NCI-H2196 (cell line): ENCODE results near the gene COL8A1.
"Not testable (repeated sequence)": the region's sequence is repeated elsewhere in the genome, so short reads cannot be mapped to it uniquely, and the experiment has no call there.

Experiments used
- DNase-seq: peaks from one replicate; lab custom pipeline; 2025; ENCODE audit not compliant: unreplicated experiment; lab: John Stamatoyannopoulos, UW

COL8A1 gene

GRCh38 chr3:99638167-99638948, at the start of gene COL8A1:
TSS of gene COL8A1 (plus strand) at chr3:99638594. CDS start at chr3:99790683, 152,089 bp downstream.
- DNase-seq: no peak

GRCh38 chr3:99589168-99589567, 49.2 kb upstream of the COL8A1 start:
- DNase-seq: not testable (repeated sequence)

DNA sequence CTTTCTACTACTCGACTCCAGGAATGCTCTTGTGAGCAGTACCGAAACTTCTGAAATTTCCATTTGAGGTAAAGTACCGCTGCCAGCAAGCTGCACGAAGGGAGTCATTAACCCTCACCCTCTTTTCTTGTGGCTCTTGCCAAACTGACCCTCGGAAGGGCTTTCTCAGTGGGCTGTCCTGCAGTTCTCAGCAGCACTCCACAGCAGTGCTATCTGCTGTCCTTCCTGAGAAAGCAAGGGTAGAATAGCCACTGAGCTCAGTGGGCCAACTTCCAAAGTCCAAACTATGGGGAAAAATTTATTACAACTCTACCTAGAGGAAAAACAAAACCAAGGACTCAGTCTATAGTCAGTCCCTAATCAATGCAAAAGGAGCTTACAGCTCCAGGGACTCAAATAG, 38.5 kb upstream of the COL8A1 start:
- DNase-seq: no peak

DNA sequence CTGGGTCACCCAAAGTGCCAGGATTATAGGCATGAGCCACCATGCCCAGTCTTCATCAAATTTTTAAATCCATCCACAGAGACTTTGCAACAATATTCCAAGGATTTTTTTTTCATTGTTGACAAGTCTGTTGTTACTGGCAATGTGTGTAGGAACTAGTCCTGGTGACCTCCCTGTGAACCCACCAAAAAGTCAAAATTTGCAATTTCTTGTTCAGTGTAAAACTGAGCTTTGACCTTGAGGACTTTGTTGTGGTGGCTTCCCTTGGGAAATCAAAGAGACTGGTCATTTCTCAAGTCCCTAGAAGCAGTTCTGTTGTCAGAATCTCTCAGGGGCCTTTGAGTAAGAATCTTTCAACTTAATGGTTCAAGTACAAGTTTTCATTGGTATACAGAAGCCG, 36.9 kb upstream of the COL8A1 start:
- DNase-seq: no peak

GRCh38 chr3:99602183-99602582, 36.2 kb upstream of the COL8A1 start:
- no peak for DNase-seq

GRCh38 chr3:99607151-99607550, 31.2 kb upstream of the COL8A1 start:
- no peak for DNase-seq

GRCh38 chr3:99614768-99615167, 23.6 kb upstream of the COL8A1 start:
- no peak for DNase-seq

DNA sequence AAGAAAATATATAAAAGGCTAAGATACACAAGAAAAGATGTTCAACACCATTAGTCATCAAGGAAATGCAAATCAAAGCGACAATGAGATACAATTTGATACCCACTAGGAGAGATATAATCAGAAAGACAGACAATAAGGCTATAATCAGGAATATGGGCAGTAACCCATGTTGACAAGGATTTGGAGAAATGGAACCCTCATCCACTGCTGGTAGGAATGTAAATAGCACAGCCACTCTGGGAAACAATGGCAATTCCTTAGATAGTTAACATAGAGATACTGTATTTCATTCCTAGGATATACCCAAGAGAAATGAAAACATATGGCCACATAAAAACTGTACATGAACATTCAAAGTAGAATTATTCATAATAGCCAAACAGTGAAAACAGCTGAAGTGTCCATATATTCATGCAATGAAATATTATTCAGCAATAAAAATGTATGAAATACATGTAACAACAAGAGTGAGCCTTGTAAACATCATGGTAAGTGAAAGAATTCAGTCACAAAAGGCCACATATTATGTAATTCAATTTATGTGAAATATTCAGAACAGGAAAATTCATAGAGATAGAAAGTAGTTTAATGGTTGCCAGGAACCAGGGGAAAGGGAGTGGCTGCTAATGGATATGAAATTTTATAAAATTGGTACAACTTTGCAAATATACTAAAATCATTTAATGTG, 18.2 kb upstream of the COL8A1 start:
- DNase-seq: no peak

DNA sequence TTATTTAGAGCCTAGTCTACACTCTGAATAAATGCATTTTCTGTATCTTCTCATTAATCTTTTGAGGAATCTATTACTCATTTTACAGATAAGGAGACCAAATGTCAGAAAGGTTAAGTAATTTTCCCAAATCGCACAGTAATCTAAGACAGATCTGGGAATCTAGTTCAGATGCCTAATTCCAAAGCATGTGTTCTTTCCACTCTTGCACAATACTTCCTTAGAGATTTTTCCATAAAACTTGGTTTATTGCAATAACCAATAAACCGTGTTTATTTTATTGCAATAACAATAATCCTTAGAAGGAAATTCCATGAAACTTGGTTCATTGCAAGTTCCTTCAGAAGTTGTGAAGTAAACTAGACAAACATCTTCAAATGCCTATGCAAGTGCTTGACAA, 17.4 kb upstream of the COL8A1 start:
- DNase-seq: no peak

- no peak for DNase-seq
Observed at GRCh38 chr3:99624496-99625236, 13.7 kb upstream of the COL8A1 start.

DNA sequence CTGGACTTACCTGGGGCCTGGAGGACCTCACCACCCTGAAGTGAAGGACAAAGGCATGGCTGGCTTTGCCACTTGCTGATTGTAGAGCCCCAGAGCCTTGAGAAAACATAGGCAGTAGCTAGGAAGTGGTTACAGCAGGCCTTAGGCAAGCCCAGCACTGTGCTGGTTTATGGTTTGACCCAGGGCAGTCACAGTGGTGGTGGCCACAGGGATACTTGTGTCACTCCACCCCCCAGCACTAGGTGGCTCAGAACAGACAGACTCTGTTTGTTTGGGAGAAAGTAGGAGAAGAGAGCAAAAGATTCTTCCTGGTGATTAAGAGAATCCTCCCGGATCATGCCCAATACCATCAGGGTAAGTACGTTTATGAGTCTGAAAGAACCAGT, 13.2 kb upstream of the COL8A1 start:
- no peak for DNase-seq

DNA sequence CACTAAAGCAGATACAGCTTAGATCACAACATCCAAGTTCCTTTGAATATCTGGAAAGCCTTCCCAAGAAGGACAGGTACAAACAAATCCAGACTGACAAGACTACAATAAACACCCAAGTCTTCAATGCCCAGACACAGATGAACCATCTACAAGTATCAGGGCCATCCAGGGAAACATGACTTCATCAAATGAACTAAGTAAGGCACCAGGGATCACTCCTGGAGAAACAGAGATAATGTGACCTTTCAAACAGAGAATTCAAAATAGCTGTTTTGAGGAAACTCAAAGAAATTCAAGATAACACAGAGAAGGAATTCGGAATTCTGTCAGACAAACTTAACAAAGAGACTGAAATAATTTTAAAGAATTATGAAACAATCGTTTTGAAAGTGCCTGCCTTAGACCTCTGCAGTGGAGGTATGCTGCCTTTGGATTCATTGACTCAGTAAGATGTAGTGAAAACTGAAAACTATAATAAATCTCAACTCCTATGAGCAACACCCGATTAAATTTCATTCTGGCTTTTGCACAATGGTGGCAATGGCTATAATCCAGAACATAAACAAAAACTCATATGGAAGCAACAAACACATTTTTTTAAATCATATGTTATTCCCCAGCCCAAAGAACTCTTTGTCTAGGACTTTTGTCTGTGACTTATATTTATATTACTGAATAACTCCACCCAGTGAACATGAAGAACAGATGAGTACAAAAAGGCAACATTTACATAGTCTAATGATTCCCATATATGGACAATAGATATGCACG, 12.6 kb upstream of the COL8A1 start:
- no peak for DNase-seq

DNA sequence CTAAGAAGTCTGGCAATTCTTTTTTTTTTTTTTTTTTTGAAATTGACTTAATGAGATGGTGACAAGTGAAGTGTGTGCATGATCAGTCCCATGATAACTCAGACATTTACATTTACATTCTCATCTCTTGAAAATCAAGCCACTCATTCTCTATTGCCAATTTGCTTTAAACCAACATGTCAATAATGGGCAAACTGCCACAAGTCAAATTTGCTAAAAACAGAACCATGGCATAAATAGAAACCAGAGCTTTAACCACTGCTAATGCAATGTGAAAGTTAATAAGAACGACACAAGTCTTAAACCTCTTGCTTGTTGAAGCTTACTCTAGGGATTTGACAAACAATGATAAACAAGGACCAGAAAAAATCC, 12.0 kb upstream of the COL8A1 start:
- no peak for DNase-seq

GRCh38 chr3:99627062-99627826, 11.2 kb upstream of the COL8A1 start:
- DNase-seq: no peak

DNA sequence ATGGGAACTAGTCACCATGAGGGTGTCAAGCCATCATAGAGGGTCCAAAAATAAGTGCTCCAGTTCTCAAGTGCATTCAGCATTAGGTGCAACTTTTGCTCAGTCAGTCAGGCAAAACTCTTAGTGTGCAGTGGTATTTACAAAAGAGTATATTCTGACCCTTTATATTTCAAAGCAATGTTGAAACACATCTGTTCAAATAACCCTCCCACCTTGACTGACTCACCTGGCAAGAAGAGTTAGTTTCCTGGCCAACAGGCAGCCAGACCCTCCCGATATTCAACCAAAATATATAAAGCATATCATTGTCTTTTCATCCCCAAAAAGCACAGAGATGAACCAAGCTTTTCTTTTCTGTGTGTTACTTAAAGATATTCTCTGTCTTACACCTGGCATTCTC, 7.6 kb upstream of the COL8A1 start:
- no peak for DNase-seq

DNA sequence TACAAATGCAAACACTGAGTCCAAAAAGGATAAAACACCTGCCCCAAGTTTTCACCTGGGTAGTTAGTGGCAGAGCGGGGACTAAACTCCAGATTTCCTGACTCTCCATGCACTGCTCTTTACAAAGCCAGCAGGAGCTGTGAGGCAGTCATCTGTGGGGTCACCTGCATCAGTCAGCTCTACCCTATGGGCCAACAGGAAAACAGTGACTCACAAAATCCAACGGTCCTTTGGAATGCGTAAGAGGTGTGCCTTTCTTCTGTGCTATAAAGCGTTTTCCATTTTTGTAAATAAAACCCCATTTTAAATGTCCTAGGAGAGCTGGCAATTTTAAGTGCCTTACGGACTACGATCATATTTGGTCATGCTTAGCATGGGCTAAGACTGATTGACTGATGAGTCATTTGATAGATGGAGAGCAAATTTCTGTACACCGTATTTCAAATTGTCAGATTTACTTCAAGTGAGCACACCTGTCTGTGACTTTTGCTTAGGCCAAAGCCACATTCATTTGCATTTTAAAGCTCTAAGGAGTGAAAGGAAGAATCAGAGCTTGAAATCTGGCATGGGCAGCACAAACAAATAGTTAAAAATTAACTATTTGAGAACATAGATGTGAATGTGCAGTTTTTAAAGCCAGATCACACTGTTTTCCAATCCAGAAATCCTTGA, 4.4 kb upstream of the COL8A1 start:
- no peak for DNase-seq

GRCh38 chr3:99634881-99635280, 3.5 kb upstream of the COL8A1 start:
- DNase-seq: no peak

DNA sequence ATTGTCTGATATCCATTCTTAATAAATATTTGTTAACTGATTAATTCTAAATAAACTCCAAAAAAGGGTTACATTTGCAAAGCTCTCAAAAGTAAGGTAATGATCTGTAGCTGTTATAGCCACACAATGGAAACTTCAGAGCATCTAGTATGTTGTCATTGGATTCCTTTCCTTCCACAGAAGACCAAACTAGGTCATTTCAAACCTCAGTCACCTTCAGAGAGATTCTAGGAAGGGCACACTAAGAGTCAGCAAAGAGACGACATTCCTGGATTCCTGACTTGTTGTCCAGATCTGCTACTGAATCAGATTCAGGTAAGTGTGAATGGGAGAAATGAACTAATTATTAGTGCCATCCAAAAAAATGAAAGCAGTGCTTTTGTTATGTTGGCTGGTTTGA, 3.0 kb upstream of the COL8A1 start:
- DNase-seq: no peak

DNA sequence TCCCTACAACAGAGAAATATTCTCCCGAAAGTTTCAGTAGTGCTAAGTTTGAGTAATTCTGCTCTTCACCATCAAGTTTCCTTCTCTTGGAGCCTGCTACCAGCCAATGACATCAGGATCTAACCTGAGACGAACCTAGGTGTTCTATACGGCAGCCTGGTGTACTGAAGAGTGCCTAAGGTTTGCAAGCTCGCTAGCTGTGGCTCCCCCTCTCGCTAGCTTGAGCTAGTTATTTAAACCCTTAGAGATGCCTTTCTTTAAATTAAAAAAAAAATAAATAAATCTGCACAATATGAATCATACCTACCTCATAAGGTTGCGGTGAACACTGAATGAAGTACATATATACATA, 1.4 kb upstream of the COL8A1 start:
- no peak for DNase-seq
